HEK293 (cell line): ENCODE data around the gene C3orf52.

Experiments used
- CTCF ChIA-PET: fragments of 350-600 bp; formaldehyde crosslinking; extraction: SDS; loops from one replicate; lab custom pipeline; 2021; ENCODE audit warnings: antibody characterized with exemption; lab: Yijun Ruan, JAX
- POLR2A ChIA-PET: fragments of 300-600 bp; formaldehyde crosslinking; extraction: SDS; loops from one replicate; lab custom pipeline; 2020; ENCODE audit warnings: antibody characterized with exemption, inconsistent platforms; lab: Yijun Ruan, JAX
- H3K27ac ChIP-seq: fragments of 200-500 bp; sonication (Bioruptor generic); 2 replicates; pipeline ENCODE4 v1.5.1; 2014; ENCODE audit warnings: low read depth, low read length, control low read depth, inconsistent platforms; ENCODE audit errors: extremely low read depth
- H3K36me3 ChIP-seq, 2 experiments: fragments of 200-500 bp in 1 of 2; sonication (Bioruptor generic) in 1 of 2; 1 replicate in 1 of 2; 2 replicates in 1 of 2; pipeline ENCODE4 v1.5.1; 2014 to 2017; ENCODE audit warnings: inconsistent platforms in 2 of 2, low read length in 2 of 2; ENCODE audit not compliant: control insufficient read depth in 2 of 2, insufficient read depth in 1 of 2
- H3K4me1 ChIP-seq: fragments of 200-500 bp; sonication (Bioruptor generic); 2 replicates; pipeline ENCODE4 v1.5.1; 2014; ENCODE audit warnings: mild to moderate bottlenecking, low read length, inconsistent platforms; ENCODE audit not compliant: control insufficient read depth, insufficient read depth
- H3K4me3 ChIP-seq: 2 replicates; pipeline ENCODE4 v1.5.1; 2011; ENCODE audit warnings: low read depth, mild to moderate bottlenecking, control low read depth, low read length, moderate library complexity
- H3K9me3 ChIP-seq: fragments of 200-500 bp; sonication (Bioruptor generic); 2 replicates; pipeline ENCODE4 v1.5.1; 2014; ENCODE audit warnings: low read depth, low read length, inconsistent platforms; ENCODE audit not compliant: control insufficient read depth, insufficient read depth
- EGR2 ChIP-seq: fragments of 450-650 bp; formaldehyde crosslinking; IDR thresholded peaks from 2 replicates; pipeline ENCODE4 v1.5.1; 2016; ENCODE audit warnings: low read depth, missing biosample characterization, missing genetic modification characterization
- GLIS1 ChIP-seq: fragments of 450-650 bp; formaldehyde crosslinking; IDR thresholded peaks from 2 replicates; pipeline ENCODE4 v1.5.1; 2016; ENCODE audit warnings: missing biosample characterization, missing genetic modification characterization
- HOXD13 ChIP-seq: sonication (generic); formaldehyde crosslinking; IDR thresholded peaks from 2 replicates; pipeline ENCODE4 v1.8.0; 2022; ENCODE audit warnings: missing genetic modification reagents, borderline replicate concordance
- INSM2 ChIP-seq: fragments of 450-650 bp; formaldehyde crosslinking; IDR thresholded peaks from 2 replicates; pipeline ENCODE4 v1.5.1; 2016; ENCODE audit warnings: missing biosample characterization, missing genetic modification characterization
- MZF1 ChIP-seq: fragments of 450-650 bp; formaldehyde crosslinking; IDR thresholded peaks from 2 replicates; pipeline ENCODE4 v1.5.1; 2017; ENCODE audit warnings: missing biosample characterization, missing genetic modification characterization, borderline replicate concordance
- SCRT2 ChIP-seq: fragments of 450-650 bp; formaldehyde crosslinking; IDR thresholded peaks from 2 replicates; pipeline ENCODE4 v1.5.1; 2016; ENCODE audit warnings: missing biosample characterization, missing genetic modification characterization
- WT1 ChIP-seq: fragments of 450-650 bp; formaldehyde crosslinking; IDR thresholded peaks from 2 replicates; pipeline ENCODE4 v1.5.1; 2016; ENCODE audit warnings: missing biosample characterization, missing genetic modification characterization
- YY2 ChIP-seq: fragments of 450-650 bp; formaldehyde crosslinking; IDR thresholded peaks from 2 replicates; pipeline ENCODE4 v1.5.1; 2016; ENCODE audit warnings: missing biosample characterization, missing genetic modification characterization
- ZBTB17 ChIP-seq: fragments of 450-650 bp; formaldehyde crosslinking; IDR thresholded peaks from 2 replicates; pipeline ENCODE4 v1.5.1; 2016; ENCODE audit warnings: missing biosample characterization, missing genetic modification characterization
- ZBTB20 ChIP-seq: fragments of 450-650 bp; formaldehyde crosslinking; IDR thresholded peaks from 2 replicates; pipeline ENCODE4 v1.5.1; 2016; ENCODE audit warnings: missing biosample characterization, missing genetic modification characterization
- ZFP3 ChIP-seq: fragments of 450-650 bp; formaldehyde crosslinking; IDR thresholded peaks from 2 replicates; pipeline ENCODE4 v1.5.1; 2016; ENCODE audit warnings: low read depth, missing biosample characterization, missing genetic modification characterization
- ZNF10 ChIP-seq: fragments of 450-650 bp; formaldehyde crosslinking; IDR thresholded peaks from 2 replicates; pipeline ENCODE4 v1.5.1; 2017; ENCODE audit warnings: missing biosample characterization, missing genetic modification characterization
- ZNF112 ChIP-seq: fragments of 450-650 bp; formaldehyde crosslinking; IDR thresholded peaks from 2 replicates; pipeline ENCODE4 v1.5.0; 2017; ENCODE audit warnings: missing biosample characterization, missing genetic modification characterization
- ZNF202 ChIP-seq: fragments of 450-650 bp; formaldehyde crosslinking; IDR thresholded peaks from 2 replicates; pipeline ENCODE4 v1.5.1; 2016; ENCODE audit warnings: missing biosample characterization, missing genetic modification characterization, borderline replicate concordance
- ZNF211 ChIP-seq: fragments of 450-650 bp; formaldehyde crosslinking; IDR thresholded peaks from 2 replicates; pipeline ENCODE4 v1.5.1; 2016; ENCODE audit warnings: low read depth, missing biosample characterization, missing genetic modification characterization
- ZNF223 ChIP-seq: fragments of 450-650 bp; formaldehyde crosslinking; IDR thresholded peaks from 2 replicates; pipeline ENCODE4 v1.5.1; 2016; ENCODE audit warnings: missing biosample characterization, missing genetic modification characterization
- ZNF24 ChIP-seq: fragments of 450-650 bp; formaldehyde crosslinking; IDR thresholded peaks from 2 replicates; pipeline ENCODE4 v1.5.1; 2016; ENCODE audit warnings: missing biosample characterization, missing genetic modification characterization
- ZNF324 ChIP-seq: fragments of 450-650 bp; formaldehyde crosslinking; IDR thresholded peaks from 2 replicates; pipeline ENCODE4 v1.5.1; 2016; ENCODE audit warnings: missing biosample characterization, missing genetic modification characterization
- ZNF37A ChIP-seq: fragments of 450-650 bp; IDR thresholded peaks from 2 replicates; pipeline ENCODE4 v1.5.1; 2018; ENCODE audit warnings: missing biosample characterization, missing genetic modification characterization
- ZNF48 ChIP-seq: fragments of 450-650 bp; formaldehyde crosslinking; IDR thresholded peaks from 2 replicates; pipeline ENCODE4 v1.5.1; 2016; ENCODE audit warnings: missing biosample characterization, missing genetic modification characterization
- ZNF549 ChIP-seq: fragments of 450-650 bp; IDR thresholded peaks from 2 replicates; pipeline ENCODE4 v1.5.1; 2018; ENCODE audit warnings: missing biosample characterization, missing genetic modification characterization, mild to moderate bottlenecking, inconsistent platforms, moderate library complexity
- ZNF600 ChIP-seq: fragments of 450-650 bp; formaldehyde crosslinking; IDR thresholded peaks from 2 replicates; pipeline ENCODE4 v1.5.1; 2016; ENCODE audit warnings: missing biosample characterization, missing genetic modification characterization
- ZNF624 ChIP-seq: fragments of 450-650 bp; formaldehyde crosslinking; IDR thresholded peaks from 2 replicates; pipeline ENCODE4 v1.5.1; 2017; ENCODE audit warnings: missing biosample characterization, missing genetic modification characterization
- ZNF626 ChIP-seq: fragments of 450-650 bp; sonication (Bioruptor Pico); formaldehyde crosslinking; IDR thresholded peaks from 2 replicates; pipeline ENCODE4 v1.5.1; 2018; ENCODE audit warnings: missing biosample characterization, missing genetic modification characterization, inconsistent platforms
- ZNF776 ChIP-seq: fragments of 450-650 bp; formaldehyde crosslinking; IDR thresholded peaks from 2 replicates; pipeline ENCODE4 v1.5.0; 2017; ENCODE audit warnings: missing biosample characterization, missing genetic modification characterization, borderline replicate concordance
- ZNF843 ChIP-seq: fragments of 450-650 bp; formaldehyde crosslinking; IDR thresholded peaks from 2 replicates; pipeline ENCODE4 v1.5.1; 2016; ENCODE audit warnings: missing biosample characterization, missing genetic modification characterization
- ZSCAN4 ChIP-seq: fragments of 450-650 bp; formaldehyde crosslinking; IDR thresholded peaks from 2 replicates; pipeline ENCODE4 v1.5.1; 2017; ENCODE audit warnings: missing biosample characterization, missing genetic modification characterization
- TF ChIP-seq, protein P1 (sequence below): sonication (generic); formaldehyde crosslinking; IDR thresholded peaks from 2 replicates; pipeline ENCODE4 v1.8.1; 2022; ENCODE audit warnings: mild to moderate bottlenecking, moderate library complexity, missing genetic modification reagents
- TF ChIP-seq, protein P2 (sequence below): fragments of 450-650 bp; formaldehyde crosslinking; IDR thresholded peaks from 2 replicates; pipeline ENCODE4 v1.5.1; 2017; ENCODE audit warnings: missing biosample characterization, mild to moderate bottlenecking, missing genetic modification characterization, moderate library complexity

Gene C3orf52

DNA sequence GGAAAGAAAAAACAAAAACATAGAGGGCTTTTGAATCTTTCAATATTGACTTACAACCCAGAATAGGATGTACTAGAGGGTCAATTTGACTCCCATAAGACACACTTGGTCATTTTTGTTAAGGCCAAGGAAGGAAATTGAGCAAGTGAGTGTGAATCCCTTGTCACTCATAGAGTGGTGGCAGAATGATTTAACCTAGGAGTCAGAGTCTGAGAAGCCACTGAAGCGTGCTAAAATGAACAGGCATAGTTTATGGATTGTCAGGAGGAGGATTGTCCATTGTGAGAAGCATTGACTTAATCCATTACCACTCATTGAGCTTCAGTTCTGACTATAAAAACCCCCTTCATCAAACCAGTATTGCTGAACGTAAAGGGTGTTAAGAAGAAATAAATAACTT is 55.1 kb downstream of the C3orf52 start:
- H3K27ac ChIP-seq: no peak overlapping the region
- no peak overlapping the region for H3K4me3 ChIP-seq
- no peaks in the 10 kb centered on the region for H3K4me1 ChIP-seq
- ChIA-PET POLR2A (no interaction called here), CTCF (interaction anchor here (0.7 kb wide), 1 partner anchor 29 kb away, joined by 3 read pairs; no protein-coding TSS in a partner anchor)
- TF ChIP-seq, protein P1, sequence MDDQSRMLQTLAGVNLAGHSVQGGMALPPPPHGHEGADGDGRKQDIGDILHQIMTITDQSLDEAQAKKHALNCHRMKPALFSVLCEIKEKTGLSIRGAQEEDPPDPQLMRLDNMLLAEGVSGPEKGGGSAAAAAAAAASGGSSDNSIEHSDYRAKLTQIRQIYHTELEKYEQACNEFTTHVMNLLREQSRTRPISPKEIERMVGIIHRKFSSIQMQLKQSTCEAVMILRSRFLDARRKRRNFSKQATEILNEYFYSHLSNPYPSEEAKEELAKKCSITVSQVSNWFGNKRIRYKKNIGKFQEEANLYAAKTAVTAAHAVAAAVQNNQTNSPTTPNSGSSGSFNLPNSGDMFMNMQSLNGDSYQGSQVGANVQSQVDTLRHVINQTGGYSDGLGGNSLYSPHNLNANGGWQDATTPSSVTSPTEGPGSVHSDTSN (CRISPR knock-in tag): no peak
- TF ChIP-seq GLIS1 (tag by site-specific recombination) (no peak), ZSCAN4 (no peak), ZNF10 (no peak), ZNF324 (tag by site-specific recombination) (no peak), ZBTB17 (tag by site-specific recombination) (no peak), WT1 (tag by site-specific recombination) (no peak), ZNF37A (tag by site-specific recombination) (no peak), ZNF626 (no peak)
- TF ChIP-seq, all 188 proteins: peak for 0
- Histone ChIP-seq H3K36me3 (no peaks in the 10 kb centered on the region), H3K9me3 (no peaks in the 10 kb centered on the region)

GRCh38 chr3:112143251-112143650 is 57.1 kb downstream of the C3orf52 start:
- ChIA-PET POLR2A (no interaction called here), CTCF (interaction anchor here (0.7 kb wide), 1 partner anchor 235 kb away, joined by 3 read pairs; no protein-coding TSS in a partner anchor)
- Histone ChIP-seq H3K4me1 (no peaks in the 10 kb centered on the region), H3K4me3 (no peak overlapping the region), H3K27ac (no peak overlapping the region), H3K9me3 (no peaks in the 10 kb centered on the region), H3K36me3 (no peaks in the 10 kb centered on the region)
- TF ChIP-seq EGR2 (tag by site-specific recombination) (no peak), ZNF549 (tag by site-specific recombination) (no peak), ZNF202 (no peak), ZNF843 (no peak), ZNF223 (tag by site-specific recombination) (no peak), ZNF624 (tag by site-specific recombination) (no peak), ZNF776 (tag by site-specific recombination) (no peak), ZBTB20 (tag by site-specific recombination) (no peak), ZNF48 (no peak), ZNF24 (no peak), ZNF324 (tag by site-specific recombination) (no peak), YY2 (tag by site-specific recombination) (no peak), ZNF37A (tag by site-specific recombination) (no peak), ZNF211 (tag by site-specific recombination) (no peak)

DNA sequence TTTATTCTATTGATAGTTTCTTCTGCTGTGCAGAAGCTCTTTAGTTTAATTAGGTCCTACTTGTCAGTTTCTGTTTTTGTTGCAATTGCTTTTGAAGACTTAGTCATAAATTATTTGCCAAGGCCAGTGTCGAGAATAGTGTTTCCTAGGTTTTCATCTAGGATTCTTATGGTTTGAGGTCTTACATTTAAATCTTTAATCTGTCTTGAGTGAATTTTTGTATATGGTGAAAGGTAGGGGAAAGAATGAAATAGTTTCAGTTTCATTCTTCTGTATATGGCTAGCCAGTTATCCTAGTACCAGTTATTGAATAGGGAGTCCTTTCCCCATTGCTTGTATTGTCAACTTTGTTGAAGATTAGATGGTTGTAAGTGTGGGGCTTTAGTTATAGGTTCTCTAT is 57.5 kb downstream of the C3orf52 start:
- CTCF ChIA-PET: interaction anchor here (0.7 kb wide), 1 partner anchor 234 kb away, joined by 3 read pairs; no protein-coding TSS in a partner anchor
- POLR2A ChIA-PET: no interaction called here
- Histone ChIP-seq H3K27ac (no peak overlapping the region), H3K36me3 (no peaks in the 10 kb centered on the region), H3K9me3 (no peaks in the 10 kb centered on the region), H3K4me3 (no peak overlapping the region), H3K4me1 (no peaks in the 10 kb centered on the region)
- TF ChIP-seq HOXD13: no peak
- no peak for TF ChIP-seq INSM2 (tag by site-specific recombination)
- TF ChIP-seq ZNF112 (tag by site-specific recombination): no peak
- TF ChIP-seq, protein P2, sequence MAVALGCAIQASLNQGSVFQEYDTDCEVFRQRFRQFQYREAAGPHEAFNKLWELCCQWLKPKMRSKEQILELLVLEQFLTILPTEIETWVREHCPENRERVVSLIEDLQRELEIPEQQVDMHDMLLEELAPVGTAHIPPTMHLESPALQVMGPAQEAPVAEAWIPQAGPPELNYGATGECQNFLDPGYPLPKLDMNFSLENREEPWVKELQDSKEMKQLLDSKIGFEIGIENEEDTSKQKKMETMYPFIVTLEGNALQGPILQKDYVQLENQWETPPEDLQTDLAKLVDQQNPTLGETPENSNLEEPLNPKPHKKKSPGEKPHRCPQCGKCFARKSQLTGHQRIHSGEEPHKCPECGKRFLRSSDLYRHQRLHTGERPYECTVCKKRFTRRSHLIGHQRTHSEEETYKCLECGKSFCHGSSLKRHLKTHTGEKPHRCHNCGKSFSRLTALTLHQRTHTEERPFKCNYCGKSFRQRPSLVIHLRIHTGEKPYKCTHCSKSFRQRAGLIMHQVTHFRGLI (tag by site-specific recombination): no peak
- TF ChIP-seq MZF1 (tag by site-specific recombination): no peak
- no peak for TF ChIP-seq ZFP3 (tag by site-specific recombination)
- no peak for TF ChIP-seq SCRT2 (tag by site-specific recombination)
- no peak for TF ChIP-seq ZNF600 (tag by site-specific recombination)
